Measurements from ENCODE around the gene IMMP2L. TPM values are rescaled to one million over a fixed set of nuclear protein-coding genes. Genes with fewer than 3 reads are reported as not detected.
"Not testable (repeated sequence)": the region's sequence is repeated elsewhere in the genome, so short reads cannot be mapped to it uniquely, and the experiment has no call there.

The IMMP2L gene
- total RNA-seq, 4 donors from 2014 or later: 2.6 to 69.1 (median 34.7) TPM

- DNase-seq: no peak
- H3K4me1 ChIP-seq: no peaks in the 10 kb centered on the region
- intact Hi-C loops (cut with DNase I; ENCODE audit: low total_unique reads): no loop called here
- no peaks in the 10 kb centered on the region for H3K9me3 ChIP-seq
- no peaks in the 10 kb centered on the region for H3K27me3 ChIP-seq
- no peaks in the 10 kb centered on the region for H3K36me3 ChIP-seq
- TF ChIP-seq CTCF (IDR thresholded peaks at IDR 0.05) (no peak), POLR2A (IDR thresholded peaks at IDR 0.05) (no peak)
- H3K4me3 ChIP-seq: no peak overlapping the region
- H3K27ac ChIP-seq: no peak overlapping the region
Measured at GRCh38 chr7:111459757-111460280, 102.5 kb downstream of the IMMP2L start.

- Histone ChIP-seq H3K9me3 (no peaks in the 10 kb centered on the region), H3K4me3 (no peak overlapping the region), H3K4me1 (no peaks in the 10 kb centered on the region), H3K36me3 (no peaks in the 10 kb centered on the region), H3K27me3 (no peaks in the 10 kb centered on the region), H3K27ac (no peak overlapping the region)
- no peak for DNase-seq
- intact Hi-C loops (cut with DNase I; ENCODE audit: low total_unique reads): no loop called here
- no peak for TF ChIP-seq POLR2A (IDR thresholded peaks at IDR 0.05)
- TF ChIP-seq CTCF (IDR thresholded peaks at IDR 0.05): no peak
Measured at GRCh38 chr7:111459065-111459756, 103.1 kb downstream of the IMMP2L start.

GRCh38 chr7:111450705-111451104 lies 111.6 kb downstream of the IMMP2L start:
- H3K27ac ChIP-seq; H3K4me3 ChIP-seq; DNase-seq; intact Hi-C loops (cut with DNase I; ENCODE audit: low total_unique reads); H3K9me3 ChIP-seq; H3K4me1 ChIP-seq; H3K27me3 ChIP-seq; H3K36me3 ChIP-seq: not testable (repeated sequence)

DNA sequence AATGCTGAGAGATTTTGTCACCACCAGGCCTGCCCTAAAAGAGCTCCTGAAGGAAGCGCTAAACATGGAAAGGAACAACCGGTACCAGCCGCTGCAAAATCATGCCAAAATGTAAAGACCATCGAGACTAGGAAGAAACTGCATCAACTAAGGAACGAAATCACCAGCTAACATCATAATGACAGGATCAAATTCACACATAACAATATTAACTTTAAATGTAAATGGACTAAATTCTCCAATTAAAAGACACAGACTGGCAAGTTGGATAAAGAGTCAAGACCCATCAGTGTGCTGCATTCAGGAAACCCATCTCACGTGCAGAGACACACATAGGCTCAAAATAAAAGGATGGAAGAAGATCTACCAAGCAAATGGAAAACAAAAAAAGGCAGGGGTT lies 114.8 kb downstream of the IMMP2L start:
- H3K27ac ChIP-seq; H3K27me3 ChIP-seq; DNase-seq; intact Hi-C loops (cut with DNase I; ENCODE audit: low total_unique reads); H3K36me3 ChIP-seq; H3K9me3 ChIP-seq; H3K4me3 ChIP-seq; H3K4me1 ChIP-seq: not testable (repeated sequence)

DNA sequence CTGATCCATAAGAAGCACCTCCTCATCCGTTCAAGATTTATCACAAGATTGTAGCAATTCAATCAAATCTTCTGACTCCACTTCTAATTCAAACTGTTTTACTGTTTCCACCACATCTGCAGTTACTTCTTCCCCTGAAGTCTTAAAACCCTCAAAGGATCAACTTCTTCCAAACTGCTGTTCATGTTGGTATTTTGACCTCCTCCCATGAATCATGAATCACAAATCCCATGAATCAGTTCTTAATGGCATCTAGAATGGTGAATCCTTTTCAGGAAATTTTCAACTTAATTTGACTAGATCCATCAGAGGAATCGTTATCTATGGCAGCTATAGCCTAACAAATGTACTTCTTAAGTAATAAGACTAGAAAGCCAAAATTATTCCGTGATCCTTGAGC lies 122.3 kb downstream of the IMMP2L start:
- H3K27me3 ChIP-seq: no peaks in the 10 kb centered on the region
- no peak overlapping the region for H3K4me3 ChIP-seq
- no peak for DNase-seq
- intact Hi-C loops (cut with DNase I; ENCODE audit: low total_unique reads): no loop called here
- H3K4me1 ChIP-seq: no peaks in the 10 kb centered on the region
- H3K9me3 ChIP-seq: no peaks in the 10 kb centered on the region
- H3K27ac ChIP-seq: no peak overlapping the region
- H3K36me3 ChIP-seq: no peaks in the 10 kb centered on the region
- TF ChIP-seq POLR2A (IDR thresholded peaks at IDR 0.05) (no peak), CTCF (IDR thresholded peaks at IDR 0.05) (no peak)

- intact Hi-C loops (cut with DNase I; ENCODE audit: low total_unique reads): no loop called here
- no peaks in the 10 kb centered on the region for H3K9me3 ChIP-seq
- no peak overlapping the region for H3K4me3 ChIP-seq
- DNase-seq: no peak
- no peak overlapping the region for H3K27ac ChIP-seq
- no peaks in the 10 kb centered on the region for H3K36me3 ChIP-seq
- TF ChIP-seq POLR2A (IDR thresholded peaks at IDR 0.05) (no peak), CTCF (IDR thresholded peaks at IDR 0.05) (no peak)
- H3K27me3 ChIP-seq: no peaks in the 10 kb centered on the region
- H3K4me1 ChIP-seq: no peaks in the 10 kb centered on the region
Measured at GRCh38 chr7:111438369-111439289, 123.7 kb downstream of the IMMP2L start.

Data from uterus (tissue), 4 donors.